OCI-LY3 (cell line): ENCODE measurements around the gene DPH3.

Source experiments
- H2AFZ ChIP-seq: fragments of 200-600, 300-600 bp; shearing (Covaris generic); 2 replicates; pipeline ENCODE4 v1.6.0; 2014; ENCODE audit warnings: antibody characterized with exemption, low read depth, low read length
- H3K27ac ChIP-seq: fragments of 200-600, 300-600 bp; sonication (generic); 2 replicates; pipeline ENCODE4 v1.5.1; 2014; ENCODE audit warnings: mild to moderate bottlenecking, low read length, moderate library complexity, mixed read lengths
- H3K27me3 ChIP-seq: fragments of 200-600, 300-600 bp; sonication (generic); 2 replicates; pipeline ENCODE4 v1.6.1; 2014; ENCODE audit warnings: low read depth, low read length, mixed read lengths
- H3K36me3 ChIP-seq: fragments of 200-600, 300-600 bp; sonication (generic); replicated peaks from 2 replicates; pipeline ENCODE3; 2014; ENCODE audit warnings: low read depth, low read length, mixed read lengths
- H3K4me1 ChIP-seq: fragments of 300-600, 200-600 bp; sonication (generic); 2 replicates; pipeline ENCODE4 v1.6.1; 2014; ENCODE audit warnings: low read length, mixed read lengths
- H3K4me2 ChIP-seq: fragments of 200-600, 300-600 bp; sonication (generic); 2 replicates; pipeline ENCODE4 v1.6.1; 2014; ENCODE audit warnings: low read length, mixed read lengths
- H3K4me3 ChIP-seq: fragments of 300-600, 200-600 bp; sonication (generic); 2 replicates; pipeline ENCODE4 v1.5.1; 2014; ENCODE audit warnings: antibody characterized with exemption, mild to moderate bottlenecking, low read length, moderate library complexity
- H3K79me2 ChIP-seq: fragments of 300-600, 200-600 bp; shearing (Covaris generic); 2 replicates; pipeline ENCODE4 v1.6.1; 2014; ENCODE audit warnings: mild to moderate bottlenecking, low read length, mixed read lengths
- H3K9ac ChIP-seq: fragments of 300-600, 200-600 bp; shearing (Covaris generic); 2 replicates; pipeline ENCODE4 v1.6.0; 2014; ENCODE audit warnings: mild to moderate bottlenecking, low read length, moderate library complexity
- H3K9me3 ChIP-seq: fragments of 200-600, 300-600 bp; shearing (Covaris generic); 2 replicates; pipeline ENCODE4 v1.6.1; 2014; ENCODE audit warnings: low read length, mixed read lengths; ENCODE audit not compliant: insufficient read depth
- H4K20me1 ChIP-seq: fragments of 200-600, 300-600 bp; sonication (generic); 2 replicates; pipeline ENCODE4 v1.6.1; 2016; ENCODE audit warnings: low read length, mixed read lengths; ENCODE audit not compliant: insufficient read depth
- EZH2phosphoT487 ChIP-seq: fragments of 200-600 bp; shearing (Covaris generic); IDR thresholded peaks from 2 replicates; pipeline ENCODE4 v1.6.1; 2018; ENCODE audit warnings: antibody characterized with exemption, mixed run types, low read depth
- TF ChIP-seq, protein P1 (sequence below): fragments of 200-600, 300-600 bp; sonication (generic); IDR thresholded peaks from 2 replicates; pipeline ENCODE4 v1.5.1; 2014; ENCODE audit warnings: antibody characterized with exemption, low read length, low read depth

The DPH3 gene

DNA sequence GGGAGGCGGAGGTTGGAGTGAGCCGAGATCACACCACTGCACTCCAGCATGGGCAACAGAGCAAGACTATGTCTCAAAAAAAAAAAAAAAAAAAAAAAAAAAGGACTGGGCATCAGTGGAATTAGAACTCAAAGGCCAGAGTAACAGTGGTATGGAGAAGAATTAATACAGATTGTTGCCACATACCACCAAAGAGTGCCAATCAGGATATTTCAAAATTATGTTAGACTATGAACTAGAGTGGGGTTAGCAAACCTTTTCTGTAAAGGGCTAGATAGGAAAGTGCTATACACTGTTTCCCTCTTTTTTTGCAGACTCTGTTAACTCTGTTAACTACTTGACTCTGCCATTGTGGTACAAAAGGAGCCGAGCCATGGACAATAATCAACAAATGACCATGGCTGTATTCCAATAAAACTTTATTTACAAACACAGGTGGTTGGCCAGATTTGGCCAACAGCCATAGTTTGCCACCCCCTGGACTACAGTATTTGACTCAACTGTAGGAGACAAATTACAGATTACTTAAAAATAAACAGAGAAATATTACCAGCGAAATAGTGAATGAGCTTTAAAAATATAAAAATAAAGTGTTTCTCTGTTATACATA lies 28.6 kb downstream of the DPH3 start:
- Histone ChIP-seq H3K4me2 (no peak overlapping the region), H3K4me3 (no peak overlapping the region), H2AFZ (no peak overlapping the region), H3K27ac (no peak overlapping the region), H4K20me1 (no peaks in the 10 kb centered on the region), H3K27me3 (no peaks in the 10 kb centered on the region), H3K9me3 (no peaks in the 10 kb centered on the region), H3K36me3 (no peaks in the 10 kb centered on the region), H3K4me1 (peaks cover 7% of the 10 kb centered on the region), H3K9ac (no peak overlapping the region), H3K79me2 (no peaks in the 10 kb centered on the region)
- TF ChIP-seq EZH2phosphoT487, result no peak
- TF ChIP-seq, protein P1, sequence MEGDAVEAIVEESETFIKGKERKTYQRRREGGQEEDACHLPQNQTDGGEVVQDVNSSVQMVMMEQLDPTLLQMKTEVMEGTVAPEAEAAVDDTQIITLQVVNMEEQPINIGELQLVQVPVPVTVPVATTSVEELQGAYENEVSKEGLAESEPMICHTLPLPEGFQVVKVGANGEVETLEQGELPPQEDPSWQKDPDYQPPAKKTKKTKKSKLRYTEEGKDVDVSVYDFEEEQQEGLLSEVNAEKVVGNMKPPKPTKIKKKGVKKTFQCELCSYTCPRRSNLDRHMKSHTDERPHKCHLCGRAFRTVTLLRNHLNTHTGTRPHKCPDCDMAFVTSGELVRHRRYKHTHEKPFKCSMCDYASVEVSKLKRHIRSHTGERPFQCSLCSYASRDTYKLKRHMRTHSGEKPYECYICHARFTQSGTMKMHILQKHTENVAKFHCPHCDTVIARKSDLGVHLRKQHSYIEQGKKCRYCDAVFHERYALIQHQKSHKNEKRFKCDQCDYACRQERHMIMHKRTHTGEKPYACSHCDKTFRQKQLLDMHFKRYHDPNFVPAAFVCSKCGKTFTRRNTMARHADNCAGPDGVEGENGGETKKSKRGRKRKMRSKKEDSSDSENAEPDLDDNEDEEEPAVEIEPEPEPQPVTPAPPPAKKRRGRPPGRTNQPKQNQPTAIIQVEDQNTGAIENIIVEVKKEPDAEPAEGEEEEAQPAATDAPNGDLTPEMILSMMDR, result no peak

DNA sequence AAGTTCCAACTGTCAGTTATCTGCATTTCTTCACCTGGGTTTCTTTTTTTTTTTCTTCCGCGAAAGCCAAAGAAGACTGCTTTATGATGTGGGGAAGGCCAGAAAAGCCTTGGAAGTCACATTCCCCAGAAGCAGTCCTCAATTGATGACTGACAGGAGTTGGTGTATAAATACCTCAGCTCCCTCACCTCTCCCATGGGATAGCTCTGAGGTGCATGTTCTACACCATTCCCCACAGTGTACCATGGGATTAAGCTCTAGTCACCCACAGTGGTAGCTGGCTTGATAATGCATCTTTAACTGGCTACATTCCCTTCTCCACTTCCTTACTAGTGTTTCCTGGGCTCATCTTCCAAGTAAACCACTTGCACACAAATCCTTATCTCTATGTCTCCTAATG lies 30.5 kb downstream of the DPH3 start:
- Histone ChIP-seq H3K27ac (no peak overlapping the region), H2AFZ (no peak overlapping the region), H3K4me3 (no peak overlapping the region), H4K20me1 (no peaks in the 10 kb centered on the region), H3K4me2 (no peak overlapping the region), H3K9me3 (no peaks in the 10 kb centered on the region), H3K27me3 (no peaks in the 10 kb centered on the region), H3K9ac (no peak overlapping the region), H3K79me2 (no peaks in the 10 kb centered on the region), H3K36me3 (no peaks in the 10 kb centered on the region), H3K4me1 (peaks cover 6% of the 10 kb centered on the region)
- no peak for TF ChIP-seq EZH2phosphoT487
- TF ChIP-seq, protein P1, result no peak

DNA sequence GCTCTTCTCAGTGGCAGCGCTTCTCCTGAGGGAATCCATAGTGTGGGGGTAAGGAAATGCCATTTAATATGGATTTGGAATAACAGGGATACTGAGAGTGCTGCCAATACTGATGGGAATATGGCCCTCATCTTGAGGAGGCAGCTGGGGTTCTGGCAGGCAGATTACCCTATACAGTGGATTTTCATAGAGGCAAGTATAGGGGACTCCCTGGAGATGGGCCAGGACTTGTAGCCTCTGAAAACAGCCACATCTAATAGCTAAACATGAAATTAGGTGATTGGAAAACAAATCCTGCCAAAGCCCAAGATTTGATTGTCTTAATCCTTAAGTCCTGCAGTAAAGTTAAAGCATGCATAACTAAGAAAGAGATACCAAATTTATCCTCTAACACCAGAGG lies 30.9 kb downstream of the DPH3 start:
- Histone ChIP-seq H3K4me2 (no peak overlapping the region), H2AFZ (no peak overlapping the region), H3K27ac (no peak overlapping the region), H3K27me3 (no peaks in the 10 kb centered on the region), H3K9me3 (no peaks in the 10 kb centered on the region), H3K9ac (no peak overlapping the region), H3K4me1 (peaks cover 1% of the 10 kb centered on the region), H4K20me1 (no peaks in the 10 kb centered on the region), H3K36me3 (no peaks in the 10 kb centered on the region), H3K79me2 (no peaks in the 10 kb centered on the region), H3K4me3 (no peak overlapping the region)
- TF ChIP-seq, protein P1, result no peak
- no peak for TF ChIP-seq EZH2phosphoT487

DNA sequence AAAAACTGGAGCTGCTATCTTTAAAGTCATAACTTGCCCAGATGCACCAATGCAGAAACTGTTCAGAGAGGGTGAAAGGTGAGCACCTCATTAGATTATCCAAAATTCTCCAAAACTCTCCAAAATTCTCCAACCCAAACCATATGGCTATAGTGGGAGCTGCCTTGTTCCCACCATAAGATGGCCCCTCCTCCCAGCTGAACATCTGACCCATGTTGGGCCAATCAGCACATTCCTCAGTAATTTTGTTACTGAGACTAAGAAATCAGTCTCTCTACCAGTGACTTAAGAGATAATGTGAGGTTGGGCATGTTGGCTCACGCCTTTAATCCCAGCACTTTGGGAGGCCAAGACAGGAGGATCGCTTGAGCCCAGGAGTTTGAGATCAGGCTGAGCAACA lies 32.8 kb downstream of the DPH3 start:
- H3K79me2 ChIP-seq, result no peaks in the 10 kb centered on the region
- no peak overlapping the region for H2AFZ ChIP-seq
- no peaks in the 10 kb centered on the region for H3K4me1 ChIP-seq
- no peak overlapping the region for H3K9ac ChIP-seq
- TF ChIP-seq, protein P1, result no peak
- no peak for TF ChIP-seq EZH2phosphoT487
- no peak overlapping the region for H3K4me2 ChIP-seq
- H3K4me3 ChIP-seq, result no peak overlapping the region
- H3K36me3 ChIP-seq, result no peaks in the 10 kb centered on the region
- no peaks in the 10 kb centered on the region for H3K27me3 ChIP-seq
- H4K20me1 ChIP-seq, result no peaks in the 10 kb centered on the region
- no peaks in the 10 kb centered on the region for H3K9me3 ChIP-seq
- no peak overlapping the region for H3K27ac ChIP-seq
